ENCODE measurements around the gene STK16. TPM values are rescaled to one million over a fixed set of nuclear protein-coding genes. Genes with fewer than 3 reads are reported as not detected.
A peak's percentile ranks its signal among the peaks of the same experiment; 100 is the strongest.

STK16 gene
- total RNA-seq, 1 donor from 2014 or later, result 19.9 TPM

- Histone ChIP-seq H3K36me3 (no peaks in the 10 kb centered on the region), H2AFZ (replicated peaks) (peak overlapping the region; percentile 65), H3K27ac (no peak overlapping the region), H3K4me1 (peaks cover 15% of the 10 kb centered on the region), H3K79me2 (ENCODE audit: low read depth) (no peaks in the 10 kb centered on the region), H3K9ac (no peak overlapping the region), H3F3A (ENCODE audit: low read depth) (peaks cover 13% of the 10 kb centered on the region), H3K4me2 (peak overlapping the region; percentile 79), H3K9me3 (ENCODE audit: low read depth) (no peaks in the 10 kb centered on the region), H3K27me3 (peaks cover 5% of the 10 kb centered on the region), H4K20me1 (ENCODE audit: low read depth) (no peaks in the 10 kb centered on the region), H3K4me3 (peak overlapping the region; percentile 59)
- peaks cover 5% of the 10 kb centered on the region for H3K36me3 Mint-ChIP-seq
- peak overlapping the region; percentile 87 for H3K4me3 Mint-ChIP-seq
- peaks cover 11% of the 10 kb centered on the region for H3K27me3 Mint-ChIP-seq (ENCODE audit: insufficient read depth, low read depth)
- H3K9me3 Mint-ChIP-seq, result no peaks in the 10 kb centered on the region
- TF ChIP-seq CTCF (IDR thresholded peaks at IDR 0.05), result no peak
- TF ChIP-seq EZH2phosphoT487 (IDR thresholded peaks at IDR 0.05), result no peak
- no peak for TF ChIP-seq EZH2 (IDR thresholded peaks at IDR 0.05)
- H3K4me1 Mint-ChIP-seq, result peaks cover 36% of the 10 kb centered on the region
- H3K27ac Mint-ChIP-seq, result no peak overlapping the region
- no peak for DNase-seq (ENCODE audit: low spot score)
These were observed 33.4 kb downstream of the STK16 start for GRCh38 chr2:219278655-219279150.

GRCh38 chr2:219279151-219279915 is 34.1 kb downstream of the STK16 start, which contains the start of gene DNAJB2:
DNAJB2 (plus strand) TSS chr2:219279366; CDS start chr2:219279834, 468 bp downstream.
- Mint-ChIP-seq H3K4me1 (peaks cover 36% of the 10 kb centered on the region), H3K9me3 (no peaks in the 10 kb centered on the region), H3K4me3 (peak within 1 kb of the TSS; percentile 91), H3K27ac (peak within 1 kb of the TSS; percentile 78), H3K36me3 (peaks cover 7% of the 10 kb centered on the region), H3K27me3 (ENCODE audit: insufficient read depth, low read depth) (peaks cover 8% of the 10 kb centered on the region)
- Histone ChIP-seq H3K36me3 (no peaks in the 10 kb centered on the region), H3K4me1 (peaks cover 15% of the 10 kb centered on the region), H3K27ac (no peak within 1 kb of the TSS), H3K4me2 (peak within 1 kb of the TSS; percentile 79), H3K9ac (peak within 1 kb of the TSS; percentile 25), H3K9me3 (ENCODE audit: low read depth) (no peaks in the 10 kb centered on the region), H3K4me3 (peak within 1 kb of the TSS; percentile 59), H3K79me2 (ENCODE audit: low read depth) (no peaks in the 10 kb centered on the region), H3K27me3 (peaks cover 5% of the 10 kb centered on the region), H3F3A (ENCODE audit: low read depth) (peaks cover 13% of the 10 kb centered on the region), H4K20me1 (ENCODE audit: low read depth) (no peaks in the 10 kb centered on the region), H2AFZ (replicated peaks) (peak within 1 kb of the TSS; percentile 65)
- TF ChIP-seq CTCF (IDR thresholded peaks at IDR 0.05), result no peak
- no peak for TF ChIP-seq EZH2phosphoT487 (IDR thresholded peaks at IDR 0.05)
- TF ChIP-seq EZH2 (IDR thresholded peaks at IDR 0.05), result no peak
- DNase-seq (ENCODE audit: low spot score), result peak; percentile 98

GRCh38 chr2:219279916-219280516 is 34.7 kb downstream of the STK16 start:
- peak overlapping the region; percentile 59 for H3K4me3 ChIP-seq
- peaks cover 13% of the 10 kb centered on the region for H3F3A ChIP-seq (ENCODE audit: low read depth)
- H3K4me1 Mint-ChIP-seq, result peaks cover 30% of the 10 kb centered on the region
- peaks cover 15% of the 10 kb centered on the region for H3K4me1 ChIP-seq
- no peaks in the 10 kb centered on the region for H3K9me3 ChIP-seq (ENCODE audit: low read depth)
- no peaks in the 10 kb centered on the region for H3K9me3 Mint-ChIP-seq
- no peaks in the 10 kb centered on the region for H3K36me3 ChIP-seq
- TF ChIP-seq EZH2 (IDR thresholded peaks at IDR 0.05) (no peak), CTCF (IDR thresholded peaks at IDR 0.05) (no peak), EZH2phosphoT487 (IDR thresholded peaks at IDR 0.05) (no peak)
- peaks cover 7% of the 10 kb centered on the region for H3K36me3 Mint-ChIP-seq
- no peak overlapping the region for H2AFZ ChIP-seq (replicated peaks)
- H3K4me2 ChIP-seq, result peak overlapping the region; percentile 79
- H3K27me3 Mint-ChIP-seq (ENCODE audit: insufficient read depth, low read depth), result peaks cover 8% of the 10 kb centered on the region
- H3K79me2 ChIP-seq (ENCODE audit: low read depth), result no peaks in the 10 kb centered on the region
- H3K27ac Mint-ChIP-seq, result peak overlapping the region; percentile 78
- DNase-seq (ENCODE audit: low spot score), result peak; percentile 24
- peak overlapping the region; percentile 91 for H3K4me3 Mint-ChIP-seq
- peaks cover 5% of the 10 kb centered on the region for H3K27me3 ChIP-seq
- no peaks in the 10 kb centered on the region for H4K20me1 ChIP-seq (ENCODE audit: low read depth)
- H3K9ac ChIP-seq, result no peak overlapping the region
- H3K27ac ChIP-seq, result no peak overlapping the region
